Measurements from ENCODE around the gene ESPL1. TPM values are rescaled to one million over a fixed set of nuclear protein-coding genes. Genes with fewer than 3 reads are reported as not detected.
"Not testable (repeated sequence)": the region's sequence is repeated elsewhere in the genome, so short reads cannot be mapped to it uniquely, and the experiment has no call there.

The ESPL1 gene
- total RNA-seq, 1 experiment from 2014 or later: 20.0 TPM

DNA sequence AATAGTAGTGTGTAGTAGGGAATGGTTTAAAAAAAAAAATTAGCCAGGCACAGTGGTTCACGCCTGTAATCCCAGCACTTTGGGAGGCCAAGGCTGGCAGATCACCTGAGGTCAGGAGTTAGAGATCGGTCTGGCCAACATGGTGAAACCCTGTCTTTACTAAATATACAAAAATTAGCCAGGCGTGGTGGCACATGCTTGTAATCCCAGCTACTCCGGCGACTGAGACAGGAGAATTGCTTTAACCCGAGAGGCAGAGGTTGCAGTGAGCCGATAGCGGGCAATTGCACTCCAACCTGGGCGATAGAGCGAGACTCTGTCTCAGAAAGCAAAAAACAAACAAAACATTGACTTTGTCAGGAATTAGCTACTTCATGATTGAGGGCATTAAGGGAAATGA, 29.0 kb downstream of the ESPL1 start:
- DNase-seq (ENCODE audit: low read depth): not testable (repeated sequence)

DNA sequence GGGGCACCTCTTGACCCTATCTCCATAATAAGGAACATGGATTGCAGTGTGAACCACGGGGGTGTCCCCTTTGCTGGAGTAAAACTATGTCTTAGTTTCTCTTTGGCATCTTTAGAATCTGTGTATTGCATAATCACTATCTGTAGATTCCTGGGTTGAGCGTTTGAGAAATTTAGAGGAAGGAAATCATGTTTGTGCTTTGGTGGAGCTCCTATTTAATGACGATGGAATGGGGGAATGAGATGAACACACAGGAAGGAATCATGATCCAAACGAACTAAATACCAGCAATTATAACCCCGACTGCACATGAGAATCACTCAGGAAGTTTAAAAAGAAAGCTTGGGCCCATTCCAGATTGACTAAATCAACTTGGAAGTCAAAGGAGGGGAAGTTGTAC, 30.1 kb downstream of the ESPL1 start:
- peak; percentile 56 for DNase-seq (ENCODE audit: low read depth)

DNA sequence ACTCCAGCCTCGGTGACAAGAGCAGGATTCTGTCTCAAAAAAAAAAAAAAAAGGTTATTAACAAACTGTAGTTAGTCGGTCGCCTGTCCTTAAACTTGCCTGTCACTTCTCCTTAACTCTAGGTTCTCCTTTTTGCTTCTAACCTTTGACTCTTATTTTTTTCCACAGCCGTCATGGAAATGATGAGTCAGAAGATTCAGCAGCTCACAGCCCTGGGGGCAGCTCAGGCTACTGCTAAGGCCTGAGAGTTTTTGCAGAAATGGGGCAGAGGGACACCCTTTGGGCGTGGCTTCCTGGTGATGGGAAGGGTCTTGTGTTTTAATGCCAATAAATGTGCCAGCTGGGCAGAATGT, 31.0 kb downstream of the ESPL1 start:
- DNase-seq (ENCODE audit: low read depth): peak; percentile 75

DNA sequence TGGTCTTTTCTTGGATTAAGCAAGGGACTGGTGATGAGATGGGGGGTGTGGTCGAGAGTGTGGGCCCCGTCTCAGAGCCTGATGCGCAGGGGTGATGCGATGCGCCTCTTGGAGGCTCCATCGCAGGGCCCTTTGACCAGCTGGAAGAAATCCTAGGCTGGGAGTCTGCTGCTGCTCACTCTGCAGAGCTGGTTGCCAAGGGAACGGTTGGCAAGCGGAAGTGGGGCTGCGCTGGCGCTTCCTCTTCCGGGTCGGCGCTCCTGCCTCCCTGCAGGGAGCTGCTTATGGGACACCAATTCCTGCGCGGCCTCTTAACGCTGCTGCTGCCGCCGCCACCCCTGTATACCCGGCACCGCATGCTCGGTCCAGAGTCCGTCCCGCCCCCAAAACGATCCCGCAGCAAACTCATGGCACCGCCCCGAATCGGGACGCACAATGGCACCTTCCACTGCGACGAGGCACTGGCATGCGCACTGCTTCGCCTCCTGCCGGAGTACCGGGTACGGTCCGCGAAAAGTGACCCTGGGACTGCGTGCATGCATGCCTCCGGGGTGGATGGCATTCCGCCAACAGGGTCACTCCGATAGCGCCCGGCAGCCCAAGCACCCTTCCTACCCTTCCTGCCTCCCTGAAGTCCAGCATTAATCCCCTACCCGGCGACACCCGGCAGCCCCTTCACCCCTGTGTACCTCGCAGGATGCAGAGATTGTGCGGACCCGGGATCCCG, 31.5 kb downstream of the ESPL1 start, which contains the start of gene MYG1:
TSS of gene MYG1 (plus strand) at position 242 of the 727 bp plus-strand sequence. CDS start at position 285, 43 bp downstream.
- DNase-seq (ENCODE audit: low read depth): peak; percentile 94

DNA sequence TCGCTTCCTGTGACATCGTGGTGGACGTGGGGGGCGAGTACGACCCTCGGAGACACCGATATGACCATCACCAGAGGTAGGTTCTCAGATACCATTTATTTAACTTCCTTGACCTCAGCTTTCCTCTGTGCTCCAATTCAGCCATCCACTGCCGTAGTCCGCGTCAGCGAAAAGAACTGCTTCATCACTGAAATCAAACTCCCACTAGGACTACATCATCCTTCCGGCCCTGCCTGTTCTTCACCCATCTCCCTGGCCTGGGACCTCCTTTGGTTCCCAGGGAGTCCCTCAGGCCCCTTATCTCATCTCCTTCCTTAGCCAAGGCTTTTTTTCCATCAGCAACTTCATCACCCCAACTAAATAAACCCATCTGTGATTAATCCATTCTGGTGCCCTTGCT, 32.1 kb downstream of the ESPL1 start:
- DNase-seq (ENCODE audit: low read depth): peak; percentile 25

DNA sequence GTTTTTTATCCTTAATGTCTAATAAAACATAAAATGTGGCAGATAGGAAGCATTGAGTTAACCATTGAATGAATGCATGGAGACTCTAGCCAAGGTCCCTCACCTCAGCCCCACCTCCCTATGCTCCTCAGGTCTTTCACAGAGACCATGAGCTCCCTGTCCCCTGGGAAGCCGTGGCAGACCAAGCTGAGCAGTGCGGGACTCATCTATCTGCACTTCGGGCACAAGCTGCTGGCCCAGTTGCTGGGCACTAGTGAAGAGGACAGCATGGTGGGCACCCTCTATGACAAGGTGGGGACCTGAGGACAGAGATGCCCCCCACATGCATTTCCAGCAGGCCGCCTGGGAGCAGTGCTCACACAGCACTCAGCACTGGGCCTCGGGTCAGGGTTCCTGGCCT, 34.8 kb downstream of the ESPL1 start:
- DNase-seq (ENCODE audit: low read depth): no peak

DNA sequence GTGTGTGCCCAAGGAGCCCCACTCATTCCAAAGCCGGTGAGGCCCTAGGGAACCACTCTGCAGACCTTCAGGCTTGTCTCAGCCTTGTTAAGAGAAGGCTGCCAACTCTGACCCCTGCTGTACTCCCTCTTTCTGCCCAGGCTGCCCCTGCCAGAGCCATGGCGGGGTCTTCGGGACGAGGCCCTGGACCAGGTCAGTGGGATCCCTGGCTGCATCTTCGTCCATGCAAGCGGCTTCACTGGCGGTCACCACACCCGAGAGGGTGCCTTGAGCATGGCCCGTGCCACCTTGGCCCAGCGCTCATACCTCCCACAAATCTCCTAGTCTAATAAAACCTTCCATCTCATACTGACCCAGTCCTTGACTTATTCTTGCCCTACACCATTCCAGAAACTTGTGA, 38.7 kb downstream of the ESPL1 start:
- no peak for DNase-seq (ENCODE audit: low read depth)

DNA sequence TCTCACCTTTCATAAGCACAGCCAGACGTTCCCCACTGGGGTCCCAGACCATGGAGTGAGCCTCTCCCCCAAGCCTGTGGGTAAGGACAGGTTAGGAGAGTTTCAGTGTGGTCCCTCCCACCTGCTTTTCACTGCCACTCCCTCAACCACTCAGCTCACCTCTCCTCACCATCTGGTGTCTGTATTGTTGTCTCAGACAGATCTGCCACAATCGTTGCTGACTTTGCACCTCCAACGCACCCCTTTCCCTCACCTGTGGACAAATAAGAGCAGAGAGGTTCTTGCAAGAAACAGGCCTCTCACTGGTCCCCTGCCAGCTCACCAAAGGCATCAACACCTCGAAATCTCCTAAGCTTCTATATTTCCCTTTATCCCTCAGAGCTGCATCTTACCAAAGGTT, 40.2 kb downstream of the ESPL1 start:
- no peak for DNase-seq (ENCODE audit: low read depth)

DNA sequence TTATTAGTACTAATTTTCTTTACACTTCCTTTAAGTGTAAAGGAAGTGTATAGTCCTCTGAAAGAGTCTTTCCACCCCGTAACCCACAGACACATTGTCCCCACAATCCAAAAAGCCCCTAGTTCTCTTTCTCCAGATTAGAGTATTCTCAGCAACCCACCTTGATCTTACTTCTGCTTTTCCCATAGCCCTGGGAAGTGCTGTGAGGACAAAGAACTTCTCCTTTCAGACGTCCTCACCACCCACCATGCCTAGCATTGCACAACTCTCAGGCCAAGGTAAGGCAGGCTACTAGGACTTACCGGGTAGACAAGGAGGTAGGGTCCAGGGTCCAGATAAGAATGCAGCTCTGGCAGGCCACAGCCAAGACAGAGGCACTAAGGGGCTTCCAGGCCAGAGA, 45.9 kb downstream of the ESPL1 start:
- DNase-seq (ENCODE audit: low read depth): no peak

DNA sequence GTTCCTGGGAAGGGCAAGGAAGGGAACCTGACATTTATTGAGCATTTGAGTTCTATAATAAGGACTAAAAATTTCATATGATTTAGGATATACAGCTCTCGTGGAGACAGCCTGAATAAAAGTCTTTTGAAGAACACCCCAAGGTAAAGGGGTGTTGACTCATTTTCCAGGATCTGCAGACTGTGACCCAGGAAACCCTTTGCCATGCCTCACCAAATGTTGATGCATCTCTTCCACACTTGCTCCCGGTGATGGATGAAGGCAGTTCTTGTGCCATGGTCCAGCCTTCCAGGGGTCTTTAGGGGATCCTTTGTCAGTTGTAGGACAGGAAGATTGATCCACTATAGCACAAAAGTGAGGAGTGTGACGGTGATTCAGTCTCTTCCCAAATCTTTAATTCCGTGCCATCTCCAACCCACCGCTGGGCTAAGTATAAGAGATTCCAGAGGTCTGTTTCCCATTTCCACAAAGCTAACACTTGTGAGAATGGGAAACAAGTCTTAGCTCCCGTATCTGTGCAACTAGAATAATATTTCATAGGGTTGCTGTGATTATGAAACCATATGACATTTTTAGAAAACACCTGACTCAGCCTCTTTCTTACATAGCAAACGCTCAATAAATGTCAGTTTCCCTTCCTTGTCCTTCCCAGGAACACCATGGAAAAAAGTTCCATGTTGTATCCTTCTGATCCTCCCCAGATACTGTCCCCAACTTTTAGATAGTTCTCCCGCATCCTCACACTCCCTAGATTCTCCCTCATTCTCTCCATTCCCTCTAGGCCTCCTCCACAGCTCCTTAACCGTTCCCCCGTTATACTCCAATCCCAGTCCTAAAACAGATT, 52.5 kb downstream of the ESPL1 start:
- no peak for DNase-seq (ENCODE audit: low read depth)

DNA sequence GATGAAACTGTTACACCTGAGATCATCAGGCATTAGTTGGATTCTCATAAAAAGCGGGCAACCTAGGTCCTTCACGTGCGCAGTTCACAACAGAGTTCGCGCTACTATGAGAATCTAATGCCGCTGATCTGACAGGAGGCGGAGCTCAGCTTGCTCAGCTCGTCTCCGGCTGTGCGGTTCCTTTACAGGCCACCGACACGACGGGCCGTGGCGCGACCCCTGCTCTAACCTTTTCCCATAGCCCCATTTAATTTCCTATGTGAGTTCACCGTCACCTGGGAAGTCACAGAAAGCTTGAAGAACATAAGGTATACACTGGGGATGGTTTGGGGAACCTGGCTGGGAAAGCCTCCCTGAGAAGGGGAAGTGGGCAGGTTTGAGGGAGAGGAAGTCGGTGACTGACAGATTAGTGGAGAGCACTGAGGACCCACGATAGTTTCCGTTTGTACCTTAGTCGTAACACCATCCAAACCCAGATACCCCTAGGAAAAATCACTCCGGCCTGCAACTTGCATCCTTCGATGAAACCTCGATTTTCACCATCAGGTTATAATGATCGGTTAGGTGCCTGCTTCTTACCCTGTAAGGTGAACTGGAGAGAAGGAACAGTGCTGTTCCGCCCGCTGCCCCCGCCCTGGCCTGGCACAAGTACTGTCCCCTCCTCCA, 56.1 kb downstream of the ESPL1 start:
- no peak for DNase-seq (ENCODE audit: low read depth)

DNA sequence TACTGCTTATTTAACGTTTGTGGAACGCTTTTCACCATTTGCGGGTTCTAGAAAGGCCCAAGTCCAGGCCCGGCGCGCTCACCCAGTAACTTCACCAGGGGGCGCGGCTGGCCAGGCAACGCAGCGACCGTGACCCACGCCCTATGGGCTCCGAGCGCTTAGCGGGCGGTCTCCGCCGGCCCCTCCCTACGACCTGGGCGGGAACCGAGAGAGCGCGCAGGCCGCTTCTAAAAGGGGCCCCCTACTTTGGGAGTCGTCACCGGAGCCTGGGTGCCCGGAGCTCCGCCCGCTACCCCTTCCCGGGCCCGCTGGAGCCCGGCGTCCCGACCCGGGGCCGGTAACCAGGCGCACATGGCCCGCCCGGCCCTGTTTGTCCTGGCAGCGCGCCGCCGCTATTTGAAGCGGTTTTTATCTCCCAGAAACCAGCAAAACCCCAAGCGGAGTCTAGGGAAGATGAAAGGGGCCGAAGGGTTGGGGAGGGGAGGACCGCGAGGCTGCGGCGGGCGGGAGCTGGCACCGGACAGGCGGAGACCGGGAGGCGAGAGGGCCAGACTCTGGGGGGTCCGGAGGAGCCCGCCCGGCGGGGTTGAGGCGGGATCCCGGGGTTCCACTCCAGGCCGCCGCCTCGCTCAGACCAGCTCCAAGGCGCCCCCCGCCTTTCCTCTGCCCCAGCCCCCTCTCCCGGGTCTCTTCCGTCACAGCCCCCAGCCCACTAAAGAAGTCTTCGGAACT, 56.8 kb downstream of the ESPL1 start:
- peak; percentile 90 for DNase-seq (ENCODE audit: low read depth)

DNA sequence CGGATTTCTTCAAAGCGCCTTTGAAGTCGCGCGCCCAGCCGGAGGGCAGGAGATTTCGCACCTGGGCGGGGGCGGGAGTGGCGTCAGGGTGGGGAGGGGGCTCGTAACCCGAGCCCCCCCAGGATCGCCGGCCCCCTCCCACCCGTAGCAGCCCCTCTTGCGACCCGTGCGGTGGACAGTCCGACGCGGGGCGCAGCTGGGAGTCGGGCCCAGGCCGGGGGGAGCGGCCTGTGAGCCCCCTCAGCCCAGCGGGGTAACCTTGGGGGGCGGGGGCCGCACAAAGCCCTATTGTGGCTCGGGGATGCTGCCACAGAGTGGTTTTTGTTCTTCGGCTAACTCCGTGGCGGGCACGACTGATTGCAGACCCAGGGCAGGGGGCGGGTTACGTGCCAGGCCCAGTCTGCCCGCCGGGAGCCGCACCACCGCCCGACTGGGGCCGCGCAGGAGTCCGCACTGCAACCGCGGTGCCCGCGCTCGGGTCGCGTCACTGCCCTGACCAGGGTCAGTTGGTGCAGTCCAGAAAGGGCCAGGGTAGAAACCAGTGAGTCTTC, 57.5 kb downstream of the ESPL1 start:
- no peak for DNase-seq (ENCODE audit: low read depth)

DNA sequence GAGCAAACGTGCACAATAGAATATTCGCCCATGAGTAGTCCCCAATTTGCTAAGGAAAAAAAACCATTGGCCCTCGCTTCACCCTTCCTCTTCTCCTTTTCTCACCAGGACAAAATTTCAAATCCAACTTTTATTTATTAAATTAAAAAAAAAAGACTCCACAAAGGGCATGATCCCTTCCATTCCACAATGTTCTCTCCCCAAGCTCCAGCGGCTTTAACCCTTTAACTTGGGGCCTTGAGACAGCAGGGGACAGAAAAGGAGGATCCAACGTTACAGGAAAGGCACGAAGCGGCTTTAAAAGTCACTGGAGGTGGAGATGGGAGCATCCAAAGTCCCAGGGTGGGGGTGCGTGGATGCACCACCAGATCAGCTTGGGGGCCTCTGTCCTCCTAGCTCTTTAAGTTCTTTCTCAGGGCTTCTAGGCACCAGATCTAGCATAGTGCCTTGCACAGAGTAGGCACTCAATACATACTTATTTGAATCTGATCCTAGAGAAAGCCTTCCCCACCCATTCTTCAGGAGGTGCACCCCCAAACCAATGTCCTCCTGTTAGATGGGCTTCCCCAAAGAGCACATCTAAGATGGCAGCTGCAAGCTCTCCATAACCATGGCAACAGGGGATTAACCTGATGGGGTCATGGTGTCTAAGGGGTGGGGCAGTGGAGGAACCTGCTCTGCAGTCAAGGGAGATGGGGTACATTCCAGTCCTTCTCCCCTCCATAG, 58.5 kb downstream of the ESPL1 start:
- no peak for DNase-seq (ENCODE audit: low read depth)

DNA sequence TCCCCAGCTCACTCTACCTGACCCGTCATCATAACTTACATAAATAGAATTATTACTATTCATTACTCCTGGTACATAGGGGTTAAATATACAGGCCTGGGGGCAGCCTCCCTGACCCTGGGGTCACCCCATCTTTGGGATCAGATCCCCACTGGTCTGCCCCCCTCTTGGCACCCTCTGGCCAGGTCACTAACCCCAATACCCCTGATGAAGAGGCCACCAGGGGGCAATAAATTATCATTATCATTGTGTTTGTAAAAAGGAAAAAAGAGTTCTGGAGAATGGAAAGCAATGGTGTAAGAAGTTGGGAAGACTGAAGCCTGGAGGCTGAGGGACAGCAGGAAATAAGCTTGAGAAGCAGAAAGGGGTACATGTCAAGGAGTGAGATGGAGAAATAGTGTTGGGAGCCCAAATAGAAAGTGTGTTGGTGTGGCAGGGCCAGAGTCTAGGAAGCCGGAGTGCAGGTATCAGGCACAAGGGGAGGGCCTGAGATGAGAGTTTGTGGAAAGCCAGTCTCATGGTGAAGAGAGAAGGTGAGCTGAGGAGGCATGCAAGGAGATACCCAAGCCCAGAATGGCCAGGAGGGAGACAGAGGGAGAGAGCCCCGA, 59.4 kb downstream of the ESPL1 start:
- DNase-seq (ENCODE audit: low read depth): peak; percentile 24

DNA sequence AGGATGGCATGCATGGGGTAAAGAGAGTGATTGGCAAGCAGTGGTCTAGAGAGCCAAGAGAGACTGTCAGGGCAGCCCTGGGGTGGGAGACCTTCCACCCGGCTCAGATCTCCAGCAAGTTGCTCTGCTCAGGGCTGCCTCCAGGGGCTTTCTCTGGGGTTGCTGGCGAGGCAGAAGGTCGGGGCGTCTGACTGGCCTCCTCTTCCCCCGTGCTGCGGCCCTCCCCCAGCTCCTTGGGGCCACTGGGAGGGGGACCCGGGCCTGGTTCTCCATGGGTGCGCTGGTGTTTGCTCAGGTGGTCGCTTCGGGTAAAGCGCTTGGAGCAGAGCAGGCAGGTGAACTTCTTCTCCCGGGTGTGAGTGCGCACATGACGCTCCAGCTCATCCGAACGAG, 59.9 kb downstream of the ESPL1 start:
- no peak for DNase-seq (ENCODE audit: low read depth)

DNA sequence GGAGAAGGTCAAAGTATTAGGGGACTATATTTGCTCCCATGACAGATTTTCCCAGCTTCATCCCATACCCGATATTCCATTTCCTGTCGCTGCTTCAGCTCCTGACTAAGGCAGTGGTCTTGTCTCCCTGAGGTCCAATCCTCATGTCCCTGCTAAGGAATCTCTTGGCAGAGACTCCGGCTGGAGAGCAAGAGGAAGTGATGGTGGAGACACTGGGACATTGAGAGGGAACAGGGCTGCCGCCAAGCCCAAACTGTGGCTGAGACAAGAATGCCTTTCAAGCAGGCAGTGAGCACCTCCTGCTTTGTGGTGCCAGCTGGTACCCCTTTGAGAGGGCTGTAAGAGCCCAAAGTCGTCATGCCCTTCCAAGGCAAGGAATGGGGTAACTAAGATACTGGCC, 62.6 kb downstream of the ESPL1 start:
- no peak for DNase-seq (ENCODE audit: low read depth)

DNA sequence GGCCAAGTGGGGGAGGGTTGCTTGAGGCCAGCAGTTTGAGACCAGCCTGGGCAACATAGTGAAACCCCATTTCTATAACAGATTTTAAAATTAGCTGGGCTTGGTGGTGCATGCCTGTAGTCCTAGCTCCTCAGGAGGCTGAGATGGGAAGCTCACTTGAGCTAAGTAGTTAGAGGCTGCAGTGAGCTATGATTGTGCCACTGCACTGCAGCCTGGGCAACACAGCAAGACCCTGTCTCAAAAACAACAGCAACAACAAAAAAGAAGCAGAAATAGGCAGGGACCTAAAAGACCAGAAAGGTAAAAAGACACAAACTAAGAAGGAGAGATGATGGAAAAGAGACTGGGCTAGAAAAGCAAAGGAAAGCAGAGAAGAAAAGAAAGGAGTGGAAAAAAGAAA, 64.2 kb downstream of the ESPL1 start:
- not testable (repeated sequence) for DNase-seq (ENCODE audit: low read depth)

DNA sequence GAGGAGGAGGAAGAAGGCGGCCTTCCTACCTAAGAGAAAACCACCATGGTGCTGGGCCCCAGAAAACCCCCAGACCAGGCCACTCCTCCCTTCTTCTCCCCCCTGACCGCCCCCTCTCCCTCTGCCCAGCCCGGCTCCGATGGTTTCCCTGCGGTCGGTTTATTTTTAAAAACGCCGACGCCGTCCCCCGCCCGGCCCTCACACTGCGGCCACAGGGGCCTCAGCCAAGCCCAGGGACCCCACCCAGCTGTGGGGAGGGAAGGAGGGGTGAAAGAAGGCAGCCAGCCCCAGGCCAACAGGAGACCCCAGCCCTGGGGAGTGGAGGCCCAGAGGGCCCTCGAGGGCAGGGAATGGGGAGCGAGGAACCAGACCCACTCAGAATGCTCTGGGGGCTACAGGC, 64.6 kb downstream of the ESPL1 start:
- DNase-seq (ENCODE audit: low read depth): no peak

DNA sequence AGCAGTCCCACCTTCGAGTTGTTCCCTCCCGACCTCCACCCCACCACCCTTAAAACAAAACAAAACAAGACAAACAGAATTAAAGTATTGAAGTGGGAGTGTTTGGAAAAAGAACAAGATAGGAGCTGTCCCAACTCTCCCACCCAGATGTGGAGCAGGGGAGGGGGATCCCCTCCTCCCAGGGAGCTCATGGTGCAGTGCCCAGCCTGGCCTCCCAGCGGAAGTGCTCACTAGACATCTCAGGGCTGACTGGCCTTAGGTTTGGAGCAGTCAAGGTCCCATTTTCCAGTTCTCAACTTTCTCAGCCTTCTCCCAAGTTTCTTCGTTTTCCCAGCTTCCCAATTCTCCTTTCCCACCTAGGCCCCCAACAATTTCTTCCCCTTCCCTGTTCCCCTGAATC, 65.2 kb downstream of the ESPL1 start:
- DNase-seq (ENCODE audit: low read depth): no peak
